Medulla oblongata (tissue), 1 donor: ENCODE measurements around the gene SHPK.

Experiments
- DNase-seq: peaks from one replicate; pipeline ENCODE4 v3.0.0-alpha.2; 2015; ENCODE audit errors: extremely low spot score

The SHPK gene

GRCh38 chr17:3626831-3627768, 8.9 kb downstream of the SHPK start:
- no peak for DNase-seq

- DNase-seq = no peak
Observed at GRCh38 chr17:3622977-3623594, 13.0 kb downstream of the SHPK start.

GRCh38 chr17:3621146-3621720, 14.8 kb downstream of the SHPK start:
- no peak for DNase-seq

- DNase-seq = no peak
Observed at GRCh38 chr17:3615160-3615870, 20.7 kb downstream of the SHPK start.

GRCh38 chr17:3613124-3613523, 22.9 kb downstream of the SHPK start:
- no peak for DNase-seq

GRCh38 chr17:3610523-3610922, 25.5 kb downstream of the SHPK start:
- no peak for DNase-seq

- no peak for DNase-seq
Observed at GRCh38 chr17:3609689-3610088, 26.4 kb downstream of the SHPK start.

GRCh38 chr17:3603870-3604259, 32.2 kb downstream of the SHPK start:
- DNase-seq = no peak

- DNase-seq = no peak
Observed at GRCh38 chr17:3603119-3603869, 32.8 kb downstream of the SHPK start.

- DNase-seq = no peak
Observed at GRCh38 chr17:3602499-3602898, 33.6 kb downstream of the SHPK start.

- DNase-seq = no peak
Observed at GRCh38 chr17:3600529-3601205, 35.4 kb downstream of the SHPK start.

- DNase-seq = no peak
Observed at GRCh38 chr17:3598078-3598477, 38.0 kb downstream of the SHPK start.

GRCh38 chr17:3596804-3597464, 39.1 kb downstream of the SHPK start:
- DNase-seq = no peak

- no peak for DNase-seq
Observed at GRCh38 chr17:3594976-3595375, 41.1 kb downstream of the SHPK start.

GRCh38 chr17:3594051-3594800, 41.8 kb downstream of the SHPK start:
- DNase-seq = peak; percentile 68

- no peak for DNase-seq
Observed at GRCh38 chr17:3593384-3593783, 42.7 kb downstream of the SHPK start.

GRCh38 chr17:3592216-3592860, 43.7 kb downstream of the SHPK start:
- no peak for DNase-seq

- no peak for DNase-seq
Observed at GRCh38 chr17:3590768-3591167, 45.3 kb downstream of the SHPK start.

GRCh38 chr17:3590231-3590630, 45.8 kb downstream of the SHPK start:
- no peak for DNase-seq
